Upper lobe of left lung (tissue), 6 donors: ENCODE results near the gene IRF6. TPM values are rescaled to one million over a fixed set of nuclear protein-coding genes. Genes with fewer than 3 reads are reported as not detected.

Source experiments
- ATAC-seq, 2 donors: fragments of 200-7000 bp; cut with Tn5 transposase; one replicate each; pipeline ENCODE4 v1.9.1; 2022; ENCODE audit warnings: mild to moderate bottlenecking in 2 of 2, moderate library complexity in 2 of 2; ENCODE audit not compliant: low FRiP score in 2 of 2
- DNase-seq, 2 donors: peaks; one replicate each; pipeline ENCODE4 v3.0.0-alpha.2; 2019 to 2020
- H3K27ac ChIP-seq, 4 donors: fragments of 200-600 bp; sonication (generic); one replicate each; pipeline ENCODE4 v1.5.1; 2016 to 2019
- H3K27me3 ChIP-seq, 4 donors: fragments of 200-600 bp; sonication (generic); one replicate each; pipeline ENCODE4 v1.5.1; 2017 to 2019
- H3K36me3 ChIP-seq, 4 donors: fragments of 200-600 bp; sonication (generic); one replicate each; pipeline ENCODE4 v1.5.1; 2016 to 2019
- H3K4me1 ChIP-seq, 4 donors: fragments of 200-600 bp; sonication (generic); one replicate each; pipeline ENCODE4 v1.5.1; 2018 to 2019
- H3K4me3 ChIP-seq, 4 donors: fragments of 200-600 bp; sonication (generic); one replicate each; pipeline ENCODE4 v1.5.1; 2017 to 2019; ENCODE audit warnings: mild to moderate bottlenecking in 2 of 4, moderate library complexity in 1 of 4
- H3K9me3 ChIP-seq, 4 donors: fragments of 200-600 bp; sonication (generic); one replicate each; pipeline ENCODE4 v1.5.1; 2018 to 2019
- CTCF ChIP-seq, 6 experiments: fragments of 450-650 bp in 4 of 6; fragments of 200-600 bp in 2 of 6; sonication (generic) in 2 of 6; IDR thresholded peaks; one replicate each; pipeline ENCODE4 v1.5.1; 2016 to 2019; ENCODE audit warnings: antibody characterized with exemption in 6 of 6
- EP300 ChIP-seq, 4 donors: sonication (generic); formaldehyde crosslinking; IDR thresholded peaks; one replicate each; pipeline ENCODE4 v1.5.1; 2017; ENCODE audit warnings: antibody characterized with exemption in 4 of 4, control low read depth in 2 of 4
- POLR2A ChIP-seq, 4 donors: fragments of 450-650 bp; IDR thresholded peaks; one replicate each; pipeline ENCODE4 v1.5.1; 2016 to 2017; ENCODE audit warnings: antibody characterized with exemption in 4 of 4, mild to moderate bottlenecking in 2 of 4
- POLR2AphosphoS5 ChIP-seq, 2 donors: sonication (generic); formaldehyde crosslinking; IDR thresholded peaks; one replicate each; pipeline ENCODE4 v1.5.1; 2017; ENCODE audit warnings: antibody characterized with exemption in 2 of 2
- WGBS, 2 donors: methylation state at CpG; one replicate each; pipeline ENCODE4 v1.1.5; 2017 to 2018; 5-methylcytosine and 5-hydroxymethylcytosine counted together
- total RNA-seq, 6 donors: library from RNA; depleted of rRNA in 4 of 6; stranded (reverse); fragments of >200 nt in 4 of 6; gene quantifications; one replicate each; pipeline versions ENCODE4 v1.1.0 to v1.2.1, GENCODE V29; 2016 to 2021
- donor health status: DM: no; HTN: no; CAD: no; lungs with moderate emphysema.
- donor health status: DM: no; HTN: yes; CAD: no; lungs with severe emphysema.

IRF6 gene
- 10 to 100 TPM; 11.5 to 36.3 (median 20.0) TPM for total RNA-seq

GRCh38 chr1:209805875-209806760 lies at the start of gene IRF6:
Gene IRF6, minus strand, starts transcription at chr1:209806142. Its CDS starts 4,729 bp downstream, at chr1:209801413.
- DNase-seq, result peak; percentile 94 to 98
- ATAC-seq, result peak; percentile 94 to 97
- TF ChIP-seq POLR2AphosphoS5 (IDR thresholded peaks at IDR 0.05) (peak; percentile 44 to 84), EP300 (IDR thresholded peaks at IDR 0.05) (no peak), POLR2A (IDR thresholded peaks at IDR 0.05) (peak in 3 of 4 donors; percentile 67 to 92 (median 76)), CTCF (IDR thresholded peaks at IDR 0.05) (no peak)
- H3K27ac ChIP-seq, result peak within 1 kb of the TSS; percentile 69 to 87 (median 72)
- 8 to 28% methylated on average over 2 to 43 of the region's 46 CpGs for WGBS, 2 donors
- peak within 1 kb of the TSS; percentile 34 to 65 (median 50) for H3K4me3 ChIP-seq
- H3K9me3 ChIP-seq, result no peaks in the 10 kb centered on the region
- no peaks in the 10 kb centered on the region for H3K36me3 ChIP-seq
- H3K27me3 ChIP-seq, result no peaks in the 10 kb centered on the region
- H3K4me1 ChIP-seq, result peaks cover 0 to 6% (median 0%) of the 10 kb centered on the region in 4 donors

- WGBS, 2 donors, result 87 to 89% methylated on average over 2 to 5 of the region's 5 CpGs
Observed at GRCh38 chr1:209855623-209856022, 49.7 kb upstream of the IRF6 start.

GRCh38 chr1:209855006-209855405 lies 49.1 kb upstream of the IRF6 start:
- no peaks in the 10 kb centered on the region for H3K9me3 ChIP-seq
- no peaks in the 10 kb centered on the region for H3K27me3 ChIP-seq
- H3K36me3 ChIP-seq, result peaks cover 0 to 46% (median 30%) of the 10 kb centered on the region in 4 donors
- H3K4me1 ChIP-seq, result no peaks in the 10 kb centered on the region
- no peak overlapping the region for H3K4me3 ChIP-seq
- DNase-seq (no peak), ATAC-seq (no peak)
- TF ChIP-seq EP300 (IDR thresholded peaks at IDR 0.05) (no peak), POLR2A (IDR thresholded peaks at IDR 0.05) (no peak), POLR2AphosphoS5 (IDR thresholded peaks at IDR 0.05) (no peak), CTCF (IDR thresholded peaks at IDR 0.05) (no peak)
- WGBS, 2 donors, result 56 to 73% methylated on average over 8 of the region's 8 CpGs
- H3K27ac ChIP-seq, result no peak overlapping the region

More at GRCh38 chr1:209855623-209856022, 49.7 kb upstream of the IRF6 start:
- Histone ChIP-seq H3K27ac (no peak overlapping the region), H3K4me3 (no peak overlapping the region), H3K27me3 (no peaks in the 10 kb centered on the region), H3K4me1 (no peaks in the 10 kb centered on the region), H3K9me3 (no peaks in the 10 kb centered on the region), H3K36me3 (peaks cover 0 to 40% (median 30%) of the 10 kb centered on the region in 4 donors)
- ATAC-seq, result no peak
- TF ChIP-seq POLR2A (IDR thresholded peaks at IDR 0.05) (no peak), EP300 (IDR thresholded peaks at IDR 0.05) (no peak), CTCF (IDR thresholded peaks at IDR 0.05) (no peak), POLR2AphosphoS5 (IDR thresholded peaks at IDR 0.05) (no peak)
- DNase-seq, result no peak

GRCh38 chr1:209854196-209854595 lies 48.3 kb upstream of the IRF6 start:
- H3K36me3 ChIP-seq, result peaks cover 0 to 54% (median 33%) of the 10 kb centered on the region in 4 donors
- H3K4me1 ChIP-seq, result no peaks in the 10 kb centered on the region
- WGBS, 2 donors, result 81 to 92% methylated on average over 3 of the region's 3 CpGs
- no peak for DNase-seq
- H3K9me3 ChIP-seq, result no peaks in the 10 kb centered on the region
- H3K27me3 ChIP-seq, result no peaks in the 10 kb centered on the region
- no peak overlapping the region for H3K27ac ChIP-seq
- no peak for ATAC-seq
- H3K4me3 ChIP-seq, result no peak overlapping the region
- TF ChIP-seq CTCF (IDR thresholded peaks at IDR 0.05) (no peak), EP300 (IDR thresholded peaks at IDR 0.05) (no peak), POLR2AphosphoS5 (IDR thresholded peaks at IDR 0.05) (no peak), POLR2A (IDR thresholded peaks at IDR 0.05) (no peak)
